GM19193 (cell line): ENCODE data around the gene APBA2.
"Not testable (repeated sequence)": the region's sequence is repeated elsewhere in the genome, so short reads cannot be mapped to it uniquely, and the experiment has no call there.

Experiments
- POLR2A ChIP-seq: IDR thresholded peaks from 4 replicates; pipeline ENCODE4 v1.6.1; 2011; ENCODE audit not compliant: insufficient read depth, insufficient read length; ENCODE audit errors: extremely low read depth

The APBA2 gene

DNA sequence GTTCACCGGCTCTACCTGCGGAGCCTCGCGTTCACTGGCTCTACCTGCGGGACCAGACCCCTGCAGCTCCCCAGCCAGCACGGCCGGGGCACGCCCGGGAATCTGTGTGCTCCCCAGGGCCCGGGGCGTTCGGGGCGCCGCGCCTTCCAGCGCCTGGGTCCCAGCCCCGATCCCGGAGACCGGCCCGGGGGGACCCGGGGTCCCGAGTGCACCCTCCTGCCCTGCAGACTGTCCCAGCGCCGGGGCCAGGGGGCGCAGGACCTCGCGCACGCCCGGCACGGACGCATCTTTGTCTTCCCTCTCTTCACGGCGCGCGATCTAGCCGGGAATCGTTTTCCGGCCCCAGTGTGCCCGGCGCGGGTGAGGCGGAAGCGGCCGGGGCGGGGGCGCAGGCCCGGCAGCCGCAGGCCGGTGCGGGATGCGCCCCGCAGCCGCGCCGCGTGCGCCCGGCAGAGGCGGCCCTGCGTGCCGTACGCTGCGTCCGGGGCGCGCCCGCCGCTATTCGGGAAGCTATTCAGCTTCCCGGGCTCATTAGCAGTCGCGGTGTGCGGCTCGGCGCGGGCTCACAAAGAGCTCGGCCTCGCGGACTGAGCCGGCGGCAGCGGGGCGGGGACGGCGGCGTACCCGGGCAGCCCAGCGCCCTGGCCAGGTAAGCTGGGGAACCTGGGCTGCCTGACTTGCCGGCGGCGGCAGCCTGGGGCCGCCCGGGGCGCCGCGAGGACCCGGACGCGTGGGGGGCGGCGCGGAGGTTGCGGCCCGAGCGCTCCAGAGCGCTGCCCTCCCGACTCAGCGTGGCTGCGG is at the start of gene APBA2:
APBA2 (plus strand) TSS at position 345 of the 801 bp plus-strand sequence. CDS start 167,911 bp downstream, outside the sequence.
- TF ChIP-seq POLR2A = no peak

DNA sequence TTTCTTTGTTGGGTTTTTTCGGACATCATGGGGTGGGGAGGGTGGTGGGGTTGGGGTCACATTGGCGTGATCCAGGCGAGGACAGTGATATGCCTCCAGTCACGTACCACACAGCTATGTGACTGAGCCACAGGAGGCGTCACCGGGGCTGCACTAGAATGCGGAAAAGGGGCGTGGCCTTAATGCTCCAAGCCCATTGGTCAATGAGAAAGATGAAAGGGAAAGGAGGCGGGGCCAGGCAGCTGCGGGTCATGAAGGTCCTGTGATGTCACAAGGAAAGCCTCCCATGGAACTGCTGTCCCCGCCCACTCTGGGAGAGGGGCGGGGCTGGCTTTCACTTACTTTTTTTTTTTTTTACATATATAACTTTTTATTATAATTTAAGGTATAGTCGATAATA is 37.3 kb upstream of the APBA2 start, which contains the start of gene GOLGA6L7:
GOLGA6L7 (minus strand) TSS at position 124 of the 400 bp plus-strand sequence; CDS start at position 29, 95 bp downstream.
- TF ChIP-seq POLR2A = not testable (repeated sequence)

DNA sequence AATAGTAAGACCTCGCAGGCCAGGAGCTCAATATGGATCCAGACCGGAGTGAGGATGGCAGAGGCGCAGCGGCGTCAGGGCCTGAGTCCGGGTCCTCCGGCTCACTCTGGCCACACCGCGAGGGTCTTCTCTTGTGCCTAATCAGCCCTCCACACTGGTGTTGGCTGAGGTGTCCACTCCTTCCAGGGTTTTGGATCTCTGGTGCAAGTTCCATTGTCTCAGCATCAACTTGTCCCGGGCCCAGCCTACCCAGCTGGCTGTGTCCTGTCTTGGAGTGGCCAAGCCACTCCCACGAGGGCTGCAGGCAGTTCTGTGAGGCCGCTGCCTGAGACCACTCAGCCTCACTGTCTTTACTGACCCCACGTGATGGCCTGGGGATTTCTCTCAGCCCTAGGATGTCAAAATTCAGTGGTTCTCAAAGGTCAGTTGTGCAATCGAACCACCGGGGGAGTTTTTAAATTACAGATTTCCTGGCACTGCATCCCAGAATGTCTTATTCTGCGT is 24.7 kb upstream of the APBA2 start:
- TF ChIP-seq POLR2A = no peak

DNA sequence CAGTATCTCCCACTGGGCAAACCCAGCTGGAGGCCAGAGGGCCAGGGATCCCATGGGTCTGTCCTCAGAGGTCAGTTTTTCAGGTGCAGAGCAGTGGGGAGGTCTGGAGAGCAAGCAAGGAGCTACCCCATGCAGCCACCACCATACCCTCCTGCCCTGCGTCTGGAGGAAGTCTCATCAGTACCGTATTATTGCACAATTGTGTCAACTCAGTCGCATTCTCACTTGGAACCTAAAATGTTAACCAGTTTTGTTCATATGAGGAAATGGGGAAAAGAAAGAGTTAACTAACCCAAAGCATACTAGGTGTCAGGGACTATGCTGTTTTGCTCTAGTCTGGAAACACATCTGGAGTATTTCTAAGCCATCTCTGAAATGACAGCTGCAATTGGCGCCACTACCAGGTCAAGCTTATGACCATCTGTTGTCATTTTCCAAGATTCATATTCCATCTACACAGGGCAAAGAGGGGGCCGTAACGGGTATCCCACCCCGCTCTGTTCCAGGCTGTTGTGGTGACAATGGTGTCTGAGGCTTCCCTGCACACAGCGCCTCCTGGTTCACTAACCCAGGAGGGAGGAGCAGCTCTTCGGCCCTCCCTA is 16.9 kb upstream of the APBA2 start:
- no peak for TF ChIP-seq POLR2A

DNA sequence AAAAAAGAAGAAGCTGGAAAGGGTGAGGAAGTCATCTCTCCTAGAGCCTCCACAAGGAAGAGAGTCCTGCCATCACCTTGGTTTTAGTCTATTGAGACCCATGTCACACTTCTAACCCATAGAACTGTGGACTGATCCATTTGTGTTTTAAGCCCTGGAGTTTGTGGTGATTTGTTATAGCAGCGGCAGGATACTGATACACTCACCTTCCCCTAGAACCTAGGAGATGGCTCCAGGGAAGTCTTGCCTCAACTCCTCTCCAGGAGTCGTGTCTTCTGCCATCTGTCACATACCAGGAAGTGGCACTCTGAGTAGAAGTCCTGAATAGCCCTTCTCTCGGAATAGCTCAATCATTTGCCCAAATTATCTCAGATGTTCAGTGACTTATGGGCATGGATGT is 14.6 kb upstream of the APBA2 start:
- no peak for TF ChIP-seq POLR2A

DNA sequence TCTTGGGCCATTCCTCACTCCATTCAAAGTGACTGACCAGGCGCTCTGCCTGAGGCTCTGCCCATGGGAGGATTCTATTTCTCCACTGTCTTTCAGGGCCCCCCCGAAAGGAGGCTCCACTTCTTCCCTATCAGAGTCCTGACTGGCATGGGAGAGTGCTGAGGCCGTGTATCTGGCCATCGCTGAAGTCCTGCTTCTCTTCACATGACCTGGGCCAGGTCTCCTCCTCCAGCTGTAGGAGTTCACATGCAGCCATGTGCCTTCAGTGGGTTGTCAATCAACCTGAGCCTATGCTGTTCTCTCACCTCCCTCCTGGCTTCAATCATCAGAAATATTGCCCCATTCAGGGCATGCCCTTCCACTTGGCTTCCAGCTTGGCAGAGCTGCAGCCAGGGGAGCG is 12.8 kb upstream of the APBA2 start:
- TF ChIP-seq POLR2A = no peak

DNA sequence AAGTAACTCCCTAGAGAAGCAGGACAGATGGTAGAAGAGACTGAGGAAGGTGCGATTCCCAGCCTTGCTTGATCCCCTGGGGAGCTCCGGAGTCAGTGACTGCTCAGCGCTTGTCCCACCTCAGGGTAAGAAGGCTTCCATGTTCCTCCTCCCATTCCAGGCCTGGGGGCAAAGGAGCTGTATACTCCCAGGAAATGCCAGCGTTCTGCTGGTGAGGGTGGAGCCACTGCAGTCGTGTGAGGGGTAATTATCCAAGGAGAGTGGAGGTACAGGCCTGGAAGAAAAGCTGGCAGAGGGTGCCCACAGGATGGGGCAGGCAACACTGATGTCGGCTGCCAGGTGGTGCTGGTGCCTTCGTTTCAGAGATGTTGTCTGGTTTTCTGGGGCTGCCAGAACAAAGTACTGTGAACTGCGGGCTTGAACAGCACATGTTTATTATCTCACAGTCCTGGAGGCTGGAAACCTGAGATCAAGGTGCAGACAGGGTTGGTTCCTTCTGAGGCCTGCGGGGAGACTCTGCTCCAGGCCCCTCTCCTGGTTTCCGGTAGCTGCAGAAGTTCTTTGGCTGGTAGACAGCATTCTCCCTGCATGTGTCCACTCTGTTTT is 12.1 kb upstream of the APBA2 start:
- TF ChIP-seq POLR2A = no peak

DNA sequence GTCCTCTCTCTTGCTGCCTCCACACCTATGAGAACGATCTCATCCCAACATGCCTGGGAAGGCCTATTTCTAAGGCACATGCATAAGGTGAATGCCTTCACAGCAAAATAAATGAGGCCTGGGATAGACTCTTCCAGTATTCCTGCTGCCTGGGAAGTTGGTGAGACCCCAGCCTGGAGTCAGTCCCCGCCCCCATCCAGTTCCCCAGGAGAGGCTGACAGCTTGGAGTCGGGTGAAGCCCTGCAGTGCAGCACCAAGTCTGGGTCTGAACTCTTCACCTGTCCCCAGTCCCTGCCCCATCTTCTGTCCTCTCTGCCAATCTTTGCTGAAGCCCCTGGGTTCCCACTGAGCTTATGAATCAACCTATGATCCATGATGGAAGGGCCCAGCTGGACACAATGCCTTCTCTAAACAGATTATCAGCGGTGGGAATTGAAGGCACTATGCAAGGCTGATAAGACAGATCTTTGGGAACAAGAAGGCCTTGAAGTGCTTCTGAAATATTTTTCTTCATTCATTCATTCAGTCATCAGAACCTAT is 10.2 kb upstream of the APBA2 start:
- no peak for TF ChIP-seq POLR2A

DNA sequence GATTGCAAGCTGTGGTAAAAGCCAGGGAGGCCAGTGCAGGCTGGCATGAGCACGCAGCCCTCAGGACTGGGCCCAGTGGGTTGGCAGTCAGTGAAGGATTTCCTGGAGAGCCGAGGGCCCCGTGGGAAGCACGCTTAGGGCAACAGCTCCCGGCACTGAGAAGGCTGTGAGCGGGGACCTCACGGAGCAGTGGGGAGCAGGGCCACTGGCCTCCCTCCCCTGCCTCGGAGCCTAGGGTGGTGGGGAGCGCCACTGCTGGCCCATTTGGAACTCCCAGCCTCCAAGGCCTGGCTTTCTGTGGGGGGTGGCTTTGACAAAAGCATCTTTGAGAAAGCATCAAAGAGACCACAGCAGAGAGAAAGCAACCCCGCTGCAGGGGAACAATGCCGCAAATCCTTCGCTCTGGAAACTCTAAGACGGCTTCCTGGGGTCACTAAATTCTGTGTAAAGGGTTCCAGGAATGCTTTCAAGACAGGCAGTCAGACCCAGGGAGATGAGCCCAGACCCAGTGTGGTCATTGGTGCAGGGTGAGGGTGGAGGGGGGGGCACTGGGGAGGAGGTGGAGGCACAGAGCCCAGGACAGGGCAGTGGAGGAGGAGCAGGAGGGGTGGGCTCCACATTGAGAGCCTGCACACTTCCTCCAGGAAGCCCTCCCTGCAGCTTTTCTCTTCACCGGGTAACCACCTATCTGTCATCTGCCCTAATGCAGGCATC is 9.5 kb upstream of the APBA2 start:
- no peak for TF ChIP-seq POLR2A

DNA sequence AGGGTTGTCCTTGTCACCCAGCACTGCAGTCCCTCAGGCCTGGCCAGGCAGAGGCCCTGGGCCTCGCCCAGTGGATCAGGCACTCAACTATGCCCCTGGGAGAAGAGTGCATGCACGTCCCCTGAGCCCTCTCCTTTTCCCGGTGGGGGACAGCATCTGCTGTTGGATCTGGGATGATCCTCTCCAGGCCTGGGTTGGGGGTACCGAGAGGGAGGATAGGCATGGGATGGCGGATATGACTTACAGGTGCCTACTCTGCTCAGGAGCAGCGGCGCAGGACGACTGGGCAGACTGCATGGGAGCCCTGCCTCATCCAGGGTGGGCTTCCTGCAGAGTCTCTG is 9.0 kb upstream of the APBA2 start:
- no peak for TF ChIP-seq POLR2A

DNA sequence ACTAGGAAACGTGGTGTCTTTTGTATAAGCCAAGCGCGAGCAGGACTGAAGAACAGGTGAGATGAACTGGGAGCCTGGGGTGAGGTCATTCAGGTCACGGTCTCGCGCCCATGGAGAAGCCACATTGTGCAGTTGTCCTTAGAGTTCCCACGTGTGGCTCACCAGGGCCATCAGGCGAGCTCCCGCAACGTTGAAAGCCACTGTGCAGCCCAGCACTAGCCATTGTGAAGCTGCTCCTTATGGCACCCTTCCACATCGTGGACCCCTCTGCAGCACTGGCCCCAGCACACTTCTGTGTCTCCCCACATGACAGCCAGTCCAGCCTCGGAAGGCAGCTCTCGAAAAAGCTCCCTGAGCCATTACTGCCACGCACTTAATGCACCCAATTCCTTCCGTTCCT is 7.6 kb upstream of the APBA2 start:
- no peak for TF ChIP-seq POLR2A

DNA sequence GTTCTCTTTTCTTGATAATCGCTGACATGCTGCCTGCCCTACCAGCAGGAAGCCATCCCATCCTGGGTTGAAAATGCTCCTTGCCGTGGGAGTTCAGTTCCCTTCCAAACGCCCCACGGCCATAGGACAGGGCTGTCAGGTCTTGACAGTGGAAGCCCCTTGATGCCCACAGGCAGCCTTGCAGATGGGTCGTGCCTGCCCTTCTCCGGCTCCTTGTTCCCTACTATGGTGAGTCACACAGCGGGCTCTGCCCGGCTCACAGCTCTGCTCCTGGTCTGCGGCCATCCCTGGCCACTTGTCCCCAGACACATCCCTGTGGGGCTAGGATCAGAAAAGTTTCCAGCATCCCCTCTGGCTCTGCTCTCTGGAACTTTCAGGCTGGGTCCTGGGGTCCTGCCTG is 6.2 kb upstream of the APBA2 start:
- no peak for TF ChIP-seq POLR2A

DNA sequence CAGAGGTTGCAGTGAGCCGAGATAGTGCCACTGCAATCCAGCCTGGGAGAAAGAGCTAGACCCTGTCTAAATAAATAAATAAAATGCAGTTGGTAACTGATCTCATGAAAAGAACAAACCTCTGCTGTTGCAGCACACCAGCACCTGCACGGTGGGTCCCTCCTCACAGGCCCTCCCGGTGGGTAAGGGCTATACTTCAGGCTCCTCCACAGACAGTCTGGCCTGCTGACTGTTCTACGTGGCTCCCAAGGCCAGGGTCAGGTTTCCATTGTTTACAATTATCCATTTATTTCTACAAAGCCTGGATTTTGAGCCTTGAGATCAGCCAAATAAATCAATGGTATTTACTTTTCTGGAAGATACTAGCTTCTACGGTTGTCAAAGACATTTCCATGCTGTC is 5.1 kb upstream of the APBA2 start:
- TF ChIP-seq POLR2A = no peak

DNA sequence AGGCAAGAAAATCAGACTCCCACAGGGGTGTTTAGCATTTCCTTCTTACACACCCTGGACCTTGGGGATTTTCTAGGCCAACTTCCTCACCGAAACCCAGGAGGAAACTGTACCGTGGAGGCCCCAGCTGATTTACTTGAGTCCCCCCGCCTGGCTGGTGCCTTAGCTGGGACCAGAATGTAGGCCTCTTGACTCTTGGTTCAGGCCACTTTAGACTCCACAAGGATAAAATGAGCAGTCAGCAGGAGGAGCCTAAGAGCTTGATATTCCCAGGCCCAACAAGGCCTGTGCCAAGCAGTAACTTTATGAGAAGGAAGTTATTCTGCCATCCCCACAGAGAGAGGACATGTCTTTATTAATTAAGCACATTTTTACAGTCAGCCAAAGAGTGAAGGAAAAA is 4.6 kb upstream of the APBA2 start:
- TF ChIP-seq POLR2A = no peak

DNA sequence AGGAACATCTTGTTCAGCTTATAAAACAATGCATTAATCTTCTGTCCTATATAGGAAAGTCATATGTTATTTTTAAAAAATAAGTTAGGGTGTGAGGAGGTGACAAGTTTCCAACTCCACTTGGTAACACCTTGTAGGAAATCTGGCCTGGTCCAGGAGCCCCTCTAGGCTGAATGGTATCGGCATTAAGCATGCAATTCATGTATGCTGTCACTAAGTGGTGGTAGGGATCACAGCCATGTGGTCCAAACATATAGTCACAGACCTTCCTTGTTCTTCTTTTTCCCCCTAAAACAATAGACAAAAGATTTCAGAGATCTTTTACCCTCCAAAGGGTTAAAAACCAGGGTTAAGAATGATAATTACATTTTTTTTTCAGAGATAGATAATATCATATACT is 4.2 kb upstream of the APBA2 start:
- no peak for TF ChIP-seq POLR2A
